Esophagus squamous epithelium (tissue), 4 donors: Measurements from ENCODE around the gene BID.

Experiments used
- POLR2A ChIP-seq, 4 donors: fragments of 450-650 bp; IDR thresholded peaks; one replicate each; pipeline ENCODE4 v1.6.1; 2017; ENCODE audit warnings: antibody characterized with exemption in 4 of 4, mild to moderate bottlenecking in 4 of 4, moderate library complexity in 3 of 4
- TF ChIP-seq, protein P1 (sequence below), 6 experiments: fragments of 450-650 bp in 4 of 6; fragments of 200-600 bp in 2 of 6; sonication (generic) in 2 of 6; IDR thresholded peaks; one replicate each; pipeline ENCODE4 v1.5.1; 2016 to 2019; ENCODE audit warnings: antibody characterized with exemption in 6 of 6, mild to moderate bottlenecking in 4 of 6, moderate library complexity in 4 of 6

DNA sequence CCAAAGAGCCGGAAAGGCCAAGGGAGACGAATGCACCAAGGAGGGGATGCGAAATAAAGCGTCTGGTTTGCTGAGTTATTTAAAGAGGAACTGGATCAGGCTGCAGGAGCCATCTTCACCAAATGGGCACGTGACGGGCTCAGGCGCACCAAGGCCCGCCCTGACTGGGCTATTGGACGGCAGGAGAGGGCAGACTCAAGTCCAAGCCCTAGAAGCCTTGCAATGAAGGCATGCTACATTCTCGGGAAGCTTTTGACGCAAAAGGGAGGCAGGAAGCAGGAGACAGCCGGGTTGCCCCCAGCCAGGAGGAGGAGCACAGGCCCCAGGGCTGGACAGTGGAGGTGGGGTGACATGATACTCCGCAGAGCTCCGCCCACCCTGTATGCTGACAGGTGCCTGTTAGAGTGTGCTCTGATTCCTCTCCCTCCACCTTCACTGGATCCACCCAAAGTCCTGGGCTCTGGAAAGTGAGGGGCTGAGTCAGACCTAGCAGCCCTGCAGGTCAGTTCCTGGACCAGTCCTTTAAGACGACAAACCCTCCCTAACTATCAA lies 41.5 kb upstream of the BID start:
- TF ChIP-seq, protein P1, sequence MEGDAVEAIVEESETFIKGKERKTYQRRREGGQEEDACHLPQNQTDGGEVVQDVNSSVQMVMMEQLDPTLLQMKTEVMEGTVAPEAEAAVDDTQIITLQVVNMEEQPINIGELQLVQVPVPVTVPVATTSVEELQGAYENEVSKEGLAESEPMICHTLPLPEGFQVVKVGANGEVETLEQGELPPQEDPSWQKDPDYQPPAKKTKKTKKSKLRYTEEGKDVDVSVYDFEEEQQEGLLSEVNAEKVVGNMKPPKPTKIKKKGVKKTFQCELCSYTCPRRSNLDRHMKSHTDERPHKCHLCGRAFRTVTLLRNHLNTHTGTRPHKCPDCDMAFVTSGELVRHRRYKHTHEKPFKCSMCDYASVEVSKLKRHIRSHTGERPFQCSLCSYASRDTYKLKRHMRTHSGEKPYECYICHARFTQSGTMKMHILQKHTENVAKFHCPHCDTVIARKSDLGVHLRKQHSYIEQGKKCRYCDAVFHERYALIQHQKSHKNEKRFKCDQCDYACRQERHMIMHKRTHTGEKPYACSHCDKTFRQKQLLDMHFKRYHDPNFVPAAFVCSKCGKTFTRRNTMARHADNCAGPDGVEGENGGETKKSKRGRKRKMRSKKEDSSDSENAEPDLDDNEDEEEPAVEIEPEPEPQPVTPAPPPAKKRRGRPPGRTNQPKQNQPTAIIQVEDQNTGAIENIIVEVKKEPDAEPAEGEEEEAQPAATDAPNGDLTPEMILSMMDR (IDR thresholded peaks at IDR 0.05), result no peak
- no peak for TF ChIP-seq POLR2A (IDR thresholded peaks at IDR 0.05)
